ENCODE results near the gene PIK3C3.

- TF ChIP-seq, protein P1, sequence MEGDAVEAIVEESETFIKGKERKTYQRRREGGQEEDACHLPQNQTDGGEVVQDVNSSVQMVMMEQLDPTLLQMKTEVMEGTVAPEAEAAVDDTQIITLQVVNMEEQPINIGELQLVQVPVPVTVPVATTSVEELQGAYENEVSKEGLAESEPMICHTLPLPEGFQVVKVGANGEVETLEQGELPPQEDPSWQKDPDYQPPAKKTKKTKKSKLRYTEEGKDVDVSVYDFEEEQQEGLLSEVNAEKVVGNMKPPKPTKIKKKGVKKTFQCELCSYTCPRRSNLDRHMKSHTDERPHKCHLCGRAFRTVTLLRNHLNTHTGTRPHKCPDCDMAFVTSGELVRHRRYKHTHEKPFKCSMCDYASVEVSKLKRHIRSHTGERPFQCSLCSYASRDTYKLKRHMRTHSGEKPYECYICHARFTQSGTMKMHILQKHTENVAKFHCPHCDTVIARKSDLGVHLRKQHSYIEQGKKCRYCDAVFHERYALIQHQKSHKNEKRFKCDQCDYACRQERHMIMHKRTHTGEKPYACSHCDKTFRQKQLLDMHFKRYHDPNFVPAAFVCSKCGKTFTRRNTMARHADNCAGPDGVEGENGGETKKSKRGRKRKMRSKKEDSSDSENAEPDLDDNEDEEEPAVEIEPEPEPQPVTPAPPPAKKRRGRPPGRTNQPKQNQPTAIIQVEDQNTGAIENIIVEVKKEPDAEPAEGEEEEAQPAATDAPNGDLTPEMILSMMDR (IDR thresholded peaks at IDR 0.05): no peak
- no peak for TF ChIP-seq POLR2A (IDR thresholded peaks at IDR 0.05)
Measured at GRCh38 chr18:42039396-42039795, 84.4 kb downstream of the PIK3C3 start.

All from ovary (tissue), 3 donors.